HG03439 (cell line): Measurements from ENCODE around the gene DDX41.

Experiments used
- ATAC-seq: cut with Tn5 transposase; IDR thresholded peaks from one replicate; pipeline ENCODE4 v1.9.1; 2021; ENCODE audit warnings: mild to moderate bottlenecking, moderate library complexity; ENCODE audit not compliant: unreplicated experiment

DDX41 gene

GRCh38 chr5:177514541-177514940 lies 2.2 kb downstream of the DDX41 start:
- no peak for ATAC-seq

DNA sequence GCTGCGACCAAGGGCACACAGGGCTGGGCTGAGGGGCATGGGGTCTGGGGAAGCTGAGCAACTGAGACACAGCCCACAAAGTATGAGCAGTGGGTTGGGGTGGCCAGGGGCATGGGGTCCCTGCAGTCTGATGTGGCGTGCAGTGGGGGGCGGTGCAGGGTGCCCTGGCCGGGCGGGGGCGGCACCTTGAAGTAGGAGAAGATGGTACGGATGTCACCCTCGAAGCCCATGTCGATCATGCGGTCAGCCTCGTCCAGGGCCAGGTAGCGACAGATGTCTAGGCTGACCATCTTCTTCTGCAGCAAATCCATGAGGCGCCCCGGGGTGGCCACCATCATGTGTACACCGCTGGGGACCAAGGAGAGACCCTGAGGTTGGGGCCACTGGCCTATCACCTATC lies 3.3 kb downstream of the DDX41 start:
- no peak for ATAC-seq

GRCh38 chr5:177512736-177513380 lies 3.9 kb downstream of the DDX41 start:
- no peak for ATAC-seq

DNA sequence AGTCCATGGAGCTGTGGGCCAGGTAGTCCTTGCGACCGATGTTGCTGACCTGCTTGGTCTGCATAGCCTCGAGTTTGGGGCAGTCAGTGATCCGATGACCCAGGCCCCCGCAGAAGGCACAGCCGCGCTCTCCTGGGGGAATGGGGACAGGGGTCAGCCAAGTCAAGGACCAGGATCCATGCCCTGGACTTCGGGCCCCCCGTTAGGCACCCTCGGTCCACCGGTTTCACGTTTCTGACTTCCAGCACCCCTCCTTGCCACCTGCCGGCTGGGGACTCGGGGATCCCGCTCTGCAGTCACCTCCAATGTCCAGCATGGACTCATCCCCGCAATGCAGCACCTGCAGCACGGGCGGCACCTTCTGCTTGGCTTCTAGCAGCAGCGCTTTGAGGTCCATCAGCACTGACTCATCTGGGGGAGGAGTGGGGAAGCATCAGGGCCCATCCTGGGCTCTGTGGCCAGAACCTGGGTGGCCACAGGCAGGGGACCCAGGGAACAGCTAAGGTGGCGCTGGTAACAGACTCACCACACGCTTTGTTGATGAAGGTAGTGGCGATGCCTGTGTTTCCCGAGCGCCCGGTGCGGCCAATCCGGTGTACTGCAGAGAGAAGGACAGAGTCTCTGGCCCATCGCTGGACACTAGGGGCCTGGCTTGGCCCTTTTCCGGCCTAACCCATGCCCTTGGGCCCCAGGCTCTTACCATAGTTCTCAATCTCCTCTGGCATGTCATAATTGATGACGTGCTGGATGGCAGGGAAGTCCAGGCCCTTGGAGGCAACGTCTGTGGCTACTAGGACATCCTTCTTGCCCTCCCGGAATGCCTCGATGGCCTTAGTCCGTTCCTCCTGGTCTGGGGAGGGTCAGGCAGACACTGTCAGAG lies 4.7 kb downstream of the DDX41 start:
- no peak for ATAC-seq

GRCh38 chr5:177511181-177511580 lies 5.6 kb downstream of the DDX41 start:
- no peak for ATAC-seq

DNA sequence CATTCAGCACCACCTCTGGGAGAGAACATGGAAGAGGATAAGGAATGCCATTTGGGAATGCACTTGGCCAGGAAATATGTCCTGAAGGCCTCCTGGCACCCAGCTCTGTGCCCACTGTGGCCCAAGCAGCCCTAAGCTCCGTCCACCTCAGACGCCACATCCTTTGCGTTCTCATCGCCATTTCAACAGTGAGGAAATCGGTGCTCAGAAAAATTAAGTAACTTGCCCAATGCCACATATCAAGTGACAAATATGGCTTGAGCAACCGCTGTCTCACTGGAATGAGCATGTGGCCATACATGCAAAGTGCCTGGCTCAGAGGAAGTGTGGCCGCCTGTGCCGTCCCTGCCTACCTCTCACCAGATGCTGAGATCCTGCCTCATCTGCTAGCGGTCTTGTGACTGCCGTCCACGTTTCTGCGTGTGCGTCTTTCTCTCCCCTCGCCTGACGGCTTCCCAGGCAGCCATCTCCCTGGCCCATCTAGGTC lies 6.2 kb downstream of the DDX41 start:
- peak; percentile 24 for ATAC-seq

GRCh38 chr5:177509991-177510566 lies 6.7 kb downstream of the DDX41 start:
- ATAC-seq = peak; percentile 38

GRCh38 chr5:177509381-177509951 lies 7.3 kb downstream of the DDX41 start, which contains the start of gene DOK3:
Gene DOK3, minus strand, starts transcription at chr5:177509826. Its CDS starts 286 bp downstream, at chr5:177509540.
- peak; percentile 26 for ATAC-seq

DNA sequence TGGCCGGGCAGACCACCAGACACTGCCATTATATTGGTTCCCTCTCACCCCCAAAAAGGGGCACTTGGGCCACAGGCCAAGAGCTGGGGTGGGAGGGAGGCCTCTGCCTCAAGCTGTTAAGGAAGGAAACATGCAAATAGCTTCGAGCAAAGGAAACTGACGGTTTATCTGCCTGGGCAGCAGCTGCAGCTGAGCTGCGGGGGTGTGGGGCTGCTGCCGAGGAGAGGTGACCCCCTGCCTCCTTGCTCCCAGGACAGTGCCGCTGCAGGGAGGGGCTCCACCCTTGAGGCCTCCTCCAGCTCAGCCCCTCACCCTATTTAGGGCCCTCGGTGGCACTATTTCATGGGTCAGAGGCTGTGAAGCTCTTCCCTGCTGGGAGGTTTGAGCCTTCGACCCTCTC lies 7.9 kb downstream of the DDX41 start:
- ATAC-seq = no peak

- ATAC-seq = no peak
Measured at GRCh38 chr5:177508221-177508611, 8.5 kb downstream of the DDX41 start.

DNA sequence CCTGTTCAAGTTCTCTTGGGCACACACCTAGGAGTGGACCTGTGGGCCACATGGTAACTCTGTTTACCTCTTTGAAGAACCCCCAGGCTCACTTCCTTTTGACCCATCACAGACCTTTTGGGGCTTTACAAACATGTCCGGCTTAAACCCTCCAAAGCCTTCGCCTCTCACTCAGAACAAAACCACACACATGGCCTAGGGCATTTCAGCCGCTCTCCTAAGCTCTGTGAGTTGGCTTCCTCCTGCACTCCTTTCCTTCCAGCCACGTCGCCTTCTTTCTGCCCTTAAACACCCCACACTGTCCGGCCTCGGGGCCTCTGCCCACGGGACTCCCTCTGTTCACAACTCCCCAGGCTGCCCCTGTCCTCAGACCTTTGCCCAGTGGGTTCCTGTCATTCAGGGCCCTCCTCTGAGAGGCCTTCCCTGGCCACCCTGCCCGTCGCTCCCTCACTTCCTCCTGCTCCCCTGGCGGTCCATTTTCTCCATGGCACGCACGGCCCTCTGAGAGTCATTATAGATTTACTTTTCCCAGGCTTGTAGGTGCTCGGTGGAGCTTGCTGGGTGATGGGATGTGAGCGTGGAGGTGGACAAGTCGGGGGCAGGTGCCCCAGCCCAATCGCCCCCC lies 9.1 kb downstream of the DDX41 start:
- ATAC-seq = no peak

GRCh38 chr5:177507165-177507564 lies 9.6 kb downstream of the DDX41 start:
- ATAC-seq = no peak

GRCh38 chr5:177505075-177505474 lies 11.7 kb downstream of the DDX41 start:
- ATAC-seq = no peak

DNA sequence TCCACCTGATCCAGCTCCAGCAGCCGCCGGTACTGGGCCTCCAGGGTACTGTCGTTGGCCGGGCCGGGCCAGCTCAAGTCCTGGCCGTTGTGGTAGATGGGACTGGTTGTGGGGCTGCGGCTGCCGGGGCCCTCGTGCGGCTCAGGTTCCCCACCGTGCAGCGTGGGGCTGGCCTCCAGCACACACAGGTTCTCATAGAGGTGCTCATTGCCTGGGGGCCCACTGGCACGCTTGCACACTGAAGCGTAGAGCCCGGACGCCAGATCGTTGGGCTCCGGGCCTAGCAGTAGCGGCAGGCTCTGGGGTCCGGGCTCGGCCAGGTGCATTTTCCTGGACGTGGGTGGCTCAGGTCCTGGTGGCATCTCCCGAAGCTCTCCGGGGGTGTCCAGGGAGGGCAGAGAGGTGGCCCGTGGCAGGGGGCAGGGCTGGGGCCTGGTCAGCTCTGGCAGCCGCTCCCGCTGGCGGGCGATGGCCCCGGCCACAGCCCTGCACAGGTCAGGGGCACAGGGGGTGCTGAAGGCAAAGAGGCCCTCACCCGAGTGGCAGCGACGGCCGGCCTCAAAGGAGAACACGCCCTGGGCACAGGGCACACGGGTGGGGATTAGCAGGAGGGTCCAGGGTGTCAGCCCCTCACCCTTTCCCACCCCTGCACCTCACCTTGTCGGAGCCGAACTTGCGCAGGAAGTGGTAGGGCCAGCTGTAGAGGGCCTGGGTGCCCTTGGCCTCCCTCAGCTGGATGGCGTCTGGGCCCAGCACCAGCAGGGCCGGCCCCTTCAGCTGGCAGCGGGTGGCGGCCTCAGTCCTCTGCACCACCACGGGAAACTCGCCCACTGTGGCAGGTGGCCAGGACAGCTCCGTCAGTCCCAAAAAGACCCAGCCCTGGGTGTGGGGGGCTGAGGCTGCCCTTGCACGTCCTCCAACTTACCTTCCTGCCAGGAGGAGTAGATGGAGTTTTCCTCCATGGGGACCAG lies 12.4 kb downstream of the DDX41 start:
- no peak for ATAC-seq

- ATAC-seq = no peak
Measured at GRCh38 chr5:177503351-177504085, 13.2 kb downstream of the DDX41 start.

GRCh38 chr5:177502886-177503285 lies 13.9 kb downstream of the DDX41 start:
- no peak for ATAC-seq

DNA sequence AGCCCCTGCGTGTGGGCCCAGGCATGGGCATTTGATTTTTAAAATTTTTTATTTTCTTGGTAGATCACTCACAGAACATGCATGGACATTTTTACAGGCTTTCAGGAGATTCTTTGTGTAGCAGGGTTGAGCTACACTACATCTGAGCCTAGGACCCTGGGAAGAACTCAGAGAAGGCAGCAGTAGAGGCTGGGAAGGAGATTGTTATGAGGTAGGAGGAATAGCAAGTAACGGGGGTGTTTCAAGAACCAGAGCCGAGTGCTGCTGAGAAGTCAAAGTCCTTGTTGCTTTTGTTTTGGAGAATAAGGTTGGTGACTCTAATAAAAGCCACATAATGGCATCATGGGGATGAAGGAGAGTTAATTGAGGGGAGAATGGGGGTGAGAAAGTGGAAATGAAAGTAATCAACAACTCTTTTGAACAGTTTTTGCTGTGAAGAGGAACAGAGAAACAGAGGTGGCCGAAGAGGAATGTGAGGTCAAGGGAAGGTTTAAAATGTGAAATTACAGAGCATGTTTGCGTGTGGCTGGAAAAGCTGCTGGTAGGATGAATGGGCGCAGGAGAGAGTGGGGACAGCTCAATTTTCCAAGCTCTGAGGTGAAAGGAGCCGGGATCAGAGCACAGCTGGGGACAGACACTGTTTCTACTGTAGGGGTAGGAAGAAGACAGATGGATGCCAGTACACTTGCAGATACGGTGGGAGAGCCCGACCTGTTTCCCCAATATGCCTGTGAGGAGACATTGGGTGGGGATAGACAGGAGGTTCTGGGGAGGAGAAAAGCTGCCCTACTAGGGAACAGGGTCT lies 14.7 kb downstream of the DDX41 start:
- ATAC-seq = no peak
